CD8-positive, alpha-beta memory T cell (primary cell): ENCODE data around the gene MS4A12. TPM values are rescaled to one million over a fixed set of nuclear protein-coding genes. Genes with fewer than 3 reads are reported as not detected.
"Not testable (repeated sequence)": the region's sequence is repeated elsewhere in the genome, so short reads cannot be mapped to it uniquely, and the experiment has no call there.

ENCODE experiments used
- CTCF ChIA-PET: fragments of 350-600 bp; sonication (Branson Sonifier 250); formaldehyde crosslinking; loops from one replicate; lab custom pipeline; 2021; ENCODE audit warnings: antibody characterized with exemption; lab: Charles Lee
- POLR2A ChIA-PET: fragments of 350-600 bp; sonication (Branson Sonifier 250); formaldehyde crosslinking; loops from one replicate; lab custom pipeline; 2021; ENCODE audit warnings: antibody characterized with exemption; lab: Charles Lee
- DNase-seq, 5 donors: peaks; one replicate each; pipeline versions ENCODE4 v3.0.0 to v3.0.0-alpha.2; 2020 to 2022; ENCODE audit warnings: mixed read lengths in 1 of 5
- H3K27ac ChIP-seq: one replicate; pipeline ENCODE4 v1.7.0; 2013; ENCODE audit warnings: low read depth, mild to moderate bottlenecking, low read length, moderate library complexity
- H3K27me3 ChIP-seq: 2 replicates; pipeline ENCODE4 v1.7.0; 2013; ENCODE audit warnings: low read length, mild to moderate bottlenecking; ENCODE audit not compliant: insufficient read depth, poor library complexity, severe bottlenecking
- H3K36me3 ChIP-seq: 2 replicates; pipeline ENCODE4 v1.7.0; 2013; ENCODE audit warnings: mild to moderate bottlenecking, low read length, moderate library complexity; ENCODE audit not compliant: insufficient read depth
- H3K4me1 ChIP-seq: 2 replicates; pipeline ENCODE4 v1.7.0; 2013; ENCODE audit warnings: mild to moderate bottlenecking, low read length, moderate library complexity; ENCODE audit not compliant: insufficient read depth
- H3K4me3 ChIP-seq: 2 replicates; pipeline ENCODE4 v1.7.0; 2013; ENCODE audit warnings: mild to moderate bottlenecking, low read length
- H3K9me3 ChIP-seq: 2 replicates; pipeline ENCODE4 v1.7.0; 2013; ENCODE audit warnings: mild to moderate bottlenecking, low read length
- H3K27ac Mint-ChIP-seq, 8 donors: one replicate each; pipeline ENCODE4 v1.8.0; 2020 to 2021; ENCODE audit warnings: mixed read lengths in 8 of 8, mild to moderate bottlenecking in 6 of 8, inconsistent platforms in 3 of 8, moderate library complexity in 3 of 8
- H3K27me3 Mint-ChIP-seq, 2 donors: one replicate each; pipeline ENCODE4 v1.8.0; 2020 to 2021; ENCODE audit warnings: mixed read lengths in 2 of 2, mild to moderate bottlenecking in 1 of 2, moderate library complexity in 1 of 2
- H3K36me3 Mint-ChIP-seq, 3 donors: one replicate each; pipeline ENCODE4 v1.8.0; 2020 to 2021; ENCODE audit warnings: mixed read lengths in 3 of 3, inconsistent platforms in 1 of 3, mild to moderate bottlenecking in 1 of 3
- H3K4me1 Mint-ChIP-seq, 3 donors: one replicate each; pipeline ENCODE4 v1.8.0; 2020 to 2021; ENCODE audit warnings: mixed read lengths in 3 of 3, inconsistent platforms in 1 of 3, mild to moderate bottlenecking in 1 of 3
- H3K4me3 Mint-ChIP-seq, 7 donors: one replicate each; pipeline ENCODE4 v1.8.0; 2020 to 2021; ENCODE audit warnings: mixed read lengths in 7 of 7, mild to moderate bottlenecking in 6 of 7, moderate library complexity in 4 of 7, inconsistent platforms in 2 of 7
- H3K9me3 Mint-ChIP-seq, 5 donors: one replicate each; pipeline ENCODE4 v1.8.0; 2020 to 2022; ENCODE audit warnings: mixed read lengths in 5 of 5, mild to moderate bottlenecking in 3 of 5, moderate library complexity in 2 of 5, inconsistent platforms in 1 of 5
- polyA plus RNA-seq: library from polyadenylated mRNA; unstranded; fragments of 300-500 nt; fragmentation: Illumina TruSeq; gene quantifications from one replicate; pipeline ENCODE4 v1.2.3, GENCODE V29; 2021
- total RNA-seq, 2 experiments: library from RNA; stranded (reverse); gene quantifications; one replicate each; pipeline ENCODE4 v1.2.3, GENCODE V29; 2021

The MS4A12 gene
- total RNA-seq = not detected
- polyA plus RNA-seq = not detected

GRCh38 chr11:60492488-60493009, at the start of gene MS4A12:
Gene MS4A12 (plus strand): TSS chr11:60492778. CDS start chr11:60497319, 4,541 bp downstream.
- DNase-seq = no peak
- H3K36me3 ChIP-seq = no peaks in the 10 kb centered on the region
- H3K4me1 Mint-ChIP-seq = no peaks in the 10 kb centered on the region
- ChIA-PET POLR2A (no interaction called here), CTCF (no interaction called here)
- no peak within 1 kb of the TSS for H3K4me3 Mint-ChIP-seq
- no peak within 1 kb of the TSS for H3K27ac Mint-ChIP-seq
- H3K36me3 Mint-ChIP-seq = no peaks in the 10 kb centered on the region
- H3K9me3 ChIP-seq = no peaks in the 10 kb centered on the region
- no peaks in the 10 kb centered on the region for H3K4me1 ChIP-seq
- H3K9me3 Mint-ChIP-seq = no peaks in the 10 kb centered on the region
- peaks cover 8 to 33% of the 10 kb centered on the region in 2 donors for H3K27me3 Mint-ChIP-seq
- no peaks in the 10 kb centered on the region for H3K27me3 ChIP-seq
- no peak within 1 kb of the TSS for H3K27ac ChIP-seq
- H3K4me3 ChIP-seq = no peak within 1 kb of the TSS

- H3K4me1 ChIP-seq = peaks cover 12% of the 10 kb centered on the region
- H3K27me3 ChIP-seq = no peaks in the 10 kb centered on the region
- H3K9me3 ChIP-seq = no peaks in the 10 kb centered on the region
- Mint-ChIP-seq H3K9me3 (no peaks in the 10 kb centered on the region), H3K36me3 (no peaks in the 10 kb centered on the region), H3K27ac (peak overlapping the region in 5 of 8 donors; percentile 70 to 91 (median 89)), H3K4me1 (peaks cover 16 to 27% (median 25%) of the 10 kb centered on the region in 3 donors), H3K4me3 (peak overlapping the region in 3 of 7 donors; percentile 84 to 94 (median 89)), H3K27me3 (peaks cover 0 to 2% of the 10 kb centered on the region in 2 donors)
- POLR2A ChIA-PET = no interaction called here
- CTCF ChIA-PET = no interaction called here
- no peak for DNase-seq
- H3K27ac ChIP-seq = no peak overlapping the region
- peak overlapping the region; percentile 44 for H3K4me3 ChIP-seq
- H3K36me3 ChIP-seq = no peaks in the 10 kb centered on the region
These were observed 45.5 kb upstream of the MS4A12 start for GRCh38 chr11:60447070-60447469.

DNA sequence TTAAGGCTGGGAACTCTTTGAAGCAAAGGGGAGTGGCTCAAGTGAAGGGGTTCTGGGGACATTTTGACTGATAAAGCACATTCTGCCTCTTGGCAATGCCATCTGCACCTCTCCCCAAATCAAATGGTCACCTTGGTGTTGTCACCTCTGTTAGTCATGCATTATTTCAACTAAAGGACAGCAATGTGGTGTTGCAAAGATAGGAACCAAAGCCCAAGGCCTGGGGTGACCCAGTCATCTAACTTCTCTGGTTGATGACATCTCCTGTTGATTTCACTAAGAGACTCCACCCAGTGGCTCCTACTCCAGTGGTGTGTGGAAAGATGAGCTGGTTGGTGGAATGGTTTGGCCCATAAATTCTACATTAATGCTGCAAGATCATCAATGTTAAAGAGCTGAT, 44.7 kb upstream of the MS4A12 start:
- CTCF ChIA-PET = no interaction called here
- DNase-seq = no peak
- H3K27me3 Mint-ChIP-seq = peaks cover 0 to 2% of the 10 kb centered on the region in 2 donors
- H3K4me1 Mint-ChIP-seq = peaks cover 16 to 27% (median 21%) of the 10 kb centered on the region in 3 donors
- Histone ChIP-seq H3K4me1 (peaks cover 12% of the 10 kb centered on the region), H3K9me3 (no peaks in the 10 kb centered on the region), H3K36me3 (no peaks in the 10 kb centered on the region), H3K27ac (no peak overlapping the region), H3K4me3 (no peak overlapping the region), H3K27me3 (no peaks in the 10 kb centered on the region)
- POLR2A ChIA-PET = no interaction called here
- no peaks in the 10 kb centered on the region for H3K36me3 Mint-ChIP-seq
- no peak overlapping the region for H3K4me3 Mint-ChIP-seq
- H3K27ac Mint-ChIP-seq = peak overlapping the region in 2 of 8 donors; percentile 5 to 24
- H3K9me3 Mint-ChIP-seq = no peaks in the 10 kb centered on the region

DNA sequence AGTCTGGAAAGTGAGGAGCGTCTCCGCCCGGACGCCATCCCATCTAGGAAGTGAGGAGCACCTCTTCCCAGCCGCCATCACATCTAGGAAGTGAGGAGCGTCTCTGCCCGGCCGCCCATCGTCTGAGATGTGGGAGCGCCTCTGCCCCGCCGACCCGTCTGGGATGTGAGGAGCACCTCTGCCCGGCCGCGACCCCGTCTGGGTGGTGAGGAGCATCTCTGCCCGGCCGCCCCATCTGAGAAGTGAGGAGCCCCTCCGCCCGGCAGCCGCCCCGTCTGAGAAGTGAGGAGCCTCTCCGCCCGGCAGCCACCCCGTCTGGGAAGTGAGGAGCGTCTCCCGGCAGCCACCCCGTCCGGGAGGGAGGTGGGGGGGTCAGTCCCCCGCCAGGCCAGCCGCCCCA, 41.4 kb upstream of the MS4A12 start:
- CTCF ChIA-PET, H3K9me3 Mint-ChIP-seq, DNase-seq, H3K27me3 ChIP-seq, H3K4me1 ChIP-seq, H3K4me3 Mint-ChIP-seq, H3K4me3 ChIP-seq, H3K27me3 Mint-ChIP-seq, H3K27ac ChIP-seq, H3K9me3 ChIP-seq, H3K36me3 ChIP-seq, H3K27ac Mint-ChIP-seq, POLR2A ChIA-PET, H3K36me3 Mint-ChIP-seq: not testable (repeated sequence)
- H3K4me1 Mint-ChIP-seq = peaks cover 26 to 33% (median 33%) of the 10 kb centered on the region in 3 donors

DNA sequence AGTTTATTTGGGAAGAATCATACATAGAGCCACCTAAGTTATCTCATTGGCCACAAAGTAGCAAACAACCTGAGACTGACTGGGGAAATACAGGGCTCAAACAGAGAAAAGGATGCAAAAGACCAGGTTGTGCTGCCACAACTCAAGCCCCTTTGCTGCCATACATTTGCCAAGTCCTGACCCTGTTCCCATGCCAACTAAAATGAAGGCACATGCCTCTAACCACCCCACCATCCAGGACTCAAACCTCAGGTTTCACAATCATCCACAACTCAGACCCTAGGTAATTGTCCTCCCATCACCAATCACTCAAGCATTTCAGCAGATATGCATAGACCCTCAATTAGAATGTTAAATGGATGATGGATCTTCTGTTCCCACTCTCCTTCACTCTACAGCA, 38.4 kb upstream of the MS4A12 start:
- H3K4me3 Mint-ChIP-seq = peak overlapping the region in 1 of 7 donors; percentile 10
- H3K27me3 Mint-ChIP-seq = peaks cover 0 to 3% of the 10 kb centered on the region in 2 donors
- H3K4me1 Mint-ChIP-seq = peaks cover 31 to 42% (median 33%) of the 10 kb centered on the region in 3 donors
- H3K27ac Mint-ChIP-seq = peak overlapping the region in 3 of 8 donors; percentile 45 to 92 (median 56)
- no peaks in the 10 kb centered on the region for H3K9me3 ChIP-seq
- ChIA-PET CTCF (no interaction called here), POLR2A (no interaction called here)
- H3K4me1 ChIP-seq = peaks cover 4% of the 10 kb centered on the region
- DNase-seq = no peak
- H3K27ac ChIP-seq = no peak overlapping the region
- H3K9me3 Mint-ChIP-seq = no peaks in the 10 kb centered on the region
- no peaks in the 10 kb centered on the region for H3K27me3 ChIP-seq
- H3K36me3 Mint-ChIP-seq = peaks cover 0 to 11% (median 0%) of the 10 kb centered on the region in 3 donors
- H3K36me3 ChIP-seq = no peaks in the 10 kb centered on the region
- no peak overlapping the region for H3K4me3 ChIP-seq

- Histone ChIP-seq H3K27me3 (no peaks in the 10 kb centered on the region), H3K27ac (no peak within 1 kb of the TSS), H3K36me3 (no peaks in the 10 kb centered on the region), H3K9me3 (no peaks in the 10 kb centered on the region), H3K4me3 (no peak within 1 kb of the TSS), H3K4me1 (peaks cover 4% of the 10 kb centered on the region)
- peaks cover 31 to 42% (median 33%) of the 10 kb centered on the region in 3 donors for H3K4me1 Mint-ChIP-seq
- peak within 1 kb of the TSS; percentile 56 to 87 (median 83) for H3K4me3 Mint-ChIP-seq
- CTCF ChIA-PET = interaction anchor here (1.6 kb wide), 1 partner anchor 22 kb away, joined by 4 read pairs; no protein-coding TSS in a partner anchor
- peaks cover 0 to 11% (median 0%) of the 10 kb centered on the region in 3 donors for H3K36me3 Mint-ChIP-seq
- peaks cover 0 to 3% of the 10 kb centered on the region in 2 donors for H3K27me3 Mint-ChIP-seq
- POLR2A ChIA-PET = no interaction called here
- DNase-seq = peak in 2 of 5 donors; percentile 33 to 48
- H3K9me3 Mint-ChIP-seq = no peaks in the 10 kb centered on the region
- H3K27ac Mint-ChIP-seq = peak within 1 kb of the TSS; percentile 74 to 97 (median 84)
These were observed 37.0 kb upstream of the MS4A12 start, which contains the start of gene MS4A1 for GRCh38 chr11:60455531-60456042. Gene MS4A1 (plus strand): TSS chr11:60455847. CDS start chr11:60462375, 6,528 bp downstream.

DNA sequence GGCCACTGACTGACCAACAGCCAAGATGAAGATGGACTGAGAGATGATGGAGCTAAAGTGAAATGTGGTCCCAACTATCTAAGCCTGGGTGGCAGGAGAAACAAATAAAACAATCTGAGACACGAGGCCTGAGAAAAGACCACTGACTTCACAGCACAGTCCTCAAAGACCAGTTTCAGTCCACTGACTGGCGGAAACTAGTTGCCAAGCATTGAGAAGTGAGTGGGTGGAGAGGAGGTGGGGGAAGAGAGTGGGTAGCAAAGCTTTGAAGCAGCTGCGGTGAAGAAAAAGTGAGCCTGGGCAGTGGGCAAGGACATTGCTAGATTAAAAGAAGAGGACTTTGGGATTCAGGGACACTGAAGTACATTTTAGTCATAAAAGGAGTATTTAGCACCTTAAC, 35.0 kb upstream of the MS4A12 start:
- Mint-ChIP-seq H3K4me1 (peaks cover 31 to 42% (median 33%) of the 10 kb centered on the region in 3 donors), H3K4me3 (peak overlapping the region in 5 of 7 donors; percentile 3 to 86 (median 15)), H3K27me3 (peaks cover 0 to 3% of the 10 kb centered on the region in 2 donors), H3K27ac (peak overlapping the region in 1 of 8 donors; percentile 13), H3K36me3 (peaks cover 0 to 11% (median 0%) of the 10 kb centered on the region in 3 donors), H3K9me3 (no peaks in the 10 kb centered on the region)
- ChIA-PET POLR2A (no interaction called here), CTCF (no interaction called here)
- Histone ChIP-seq H3K9me3 (no peaks in the 10 kb centered on the region), H3K27ac (no peak overlapping the region), H3K36me3 (no peaks in the 10 kb centered on the region), H3K4me1 (peaks cover 4% of the 10 kb centered on the region), H3K27me3 (no peaks in the 10 kb centered on the region), H3K4me3 (no peak overlapping the region)
- DNase-seq = no peak

GRCh38 chr11:60459345-60459744, 33.2 kb upstream of the MS4A12 start:
- Mint-ChIP-seq H3K27me3 (peaks cover 0 to 3% of the 10 kb centered on the region in 2 donors), H3K4me1 (peaks cover 31 to 37% (median 33%) of the 10 kb centered on the region in 3 donors), H3K9me3 (no peaks in the 10 kb centered on the region), H3K27ac (peak overlapping the region in 1 of 8 donors; percentile 2), H3K36me3 (peaks cover 0 to 15% (median 11%) of the 10 kb centered on the region in 3 donors), H3K4me3 (no peak overlapping the region)
- Histone ChIP-seq H3K27me3 (no peaks in the 10 kb centered on the region), H3K4me3 (no peak overlapping the region), H3K27ac (no peak overlapping the region), H3K9me3 (no peaks in the 10 kb centered on the region), H3K4me1 (peaks cover 4% of the 10 kb centered on the region), H3K36me3 (no peaks in the 10 kb centered on the region)
- DNase-seq = no peak
- POLR2A ChIA-PET = no interaction called here
- CTCF ChIA-PET = no interaction called here
